B cell (primary cell): ENCODE measurements around the gene TMEM52B. TPM values are rescaled to one million over a fixed set of nuclear protein-coding genes. Genes with fewer than 3 reads are reported as not detected.

Experiments
- ATAC-seq: fragments of 200-7000 bp; cut with Tn5 transposase; one replicate; pipeline ENCODE4 v1.10.0; 2021; ENCODE audit warnings: low read depth, mild to moderate bottlenecking, moderate number of reproducible peaks, moderate library complexity
- CTCF ChIA-PET: fragments of 350-600 bp; sonication (Branson Sonifier 250); formaldehyde crosslinking; loops from one replicate; lab custom pipeline; 2021; ENCODE audit warnings: antibody characterized with exemption, inconsistent platforms; lab: Charles Lee
- POLR2A ChIA-PET: fragments of 350-600 bp; sonication (Branson Sonifier 250); formaldehyde crosslinking; loops from one replicate; lab custom pipeline; 2021; ENCODE audit warnings: antibody characterized with exemption; lab: Charles Lee
- DNase-seq: peaks from one replicate; pipeline ENCODE4 v3.0.0; 2013
- H2AFZ ChIP-seq: 2 replicates; pipeline ENCODE4 v1.6.1; 2012; ENCODE audit warnings: mild to moderate bottlenecking, low read depth, low read length; ENCODE audit not compliant: insufficient read depth, poor library complexity, severe bottlenecking
- H3K27ac ChIP-seq, 2 donors: 1 replicate in 1 of 2; 2 replicates in 1 of 2; pipeline ENCODE4 v1.5.1; 2012 to 2013; ENCODE audit warnings: low read length in 2 of 2, mild to moderate bottlenecking in 2 of 2, moderate library complexity in 1 of 2
- H3K27me3 ChIP-seq, 4 experiments: fragments of 200-600 bp in 1 of 4; sonication (generic) in 1 of 4; replicated peaks in 1 of 4; 1 replicate in 2 of 4; 2 replicates in 2 of 4; pipeline versions ENCODE4 v1.6.1 to v1.7.0; 2013 to 2016; ENCODE audit warnings: low read length in 3 of 4, mild to moderate bottlenecking in 2 of 4, mixed read lengths in 1 of 4, moderate library complexity in 1 of 4; ENCODE audit not compliant: insufficient read depth in 4 of 4, control insufficient read depth in 3 of 4; ENCODE audit errors: control extremely low read depth in 1 of 4
- H3K36me3 ChIP-seq, 2 experiments: replicated peaks in 1 of 2; 1 replicate in 1 of 2; 2 replicates in 1 of 2; pipeline versions ENCODE4 v1.6.1 to v1.7.1; 2013; ENCODE audit warnings: low read length in 1 of 2; ENCODE audit not compliant: insufficient read depth in 2 of 2, control insufficient read depth in 1 of 2; ENCODE audit errors: control extremely low read depth in 1 of 2, extremely low read depth in 1 of 2
- H3K4me1 ChIP-seq, 2 donors: fragments of 200-600 bp in 1 of 2; sonication (generic) in 1 of 2; 1 replicate in 1 of 2; 2 replicates in 1 of 2; pipeline versions ENCODE4 v1.5.1 to v1.6.1; 2013 to 2017; ENCODE audit warnings: low read length in 2 of 2; ENCODE audit not compliant: control insufficient read depth in 2 of 2, insufficient read depth in 2 of 2
- H3K4me2 ChIP-seq: replicated peaks from 2 replicates; pipeline ENCODE3; 2012; ENCODE audit warnings: mild to moderate bottlenecking, low read depth, low read length; ENCODE audit not compliant: poor library complexity, severe bottlenecking
- H3K4me3 ChIP-seq, 5 experiments: fragments of 200-600 bp in 1 of 5; sonication (generic) in 1 of 5; 1 replicate in 3 of 5; 2 replicates in 2 of 5; pipeline versions ENCODE4 v1.5.1 to v1.7.0; 2011 to 2016; ENCODE audit warnings: low read length in 4 of 5, mild to moderate bottlenecking in 4 of 5, low read depth in 2 of 5, control low read depth in 1 of 5, moderate library complexity in 1 of 5; ENCODE audit not compliant: insufficient read depth in 1 of 5; ENCODE audit errors: control extremely low read depth in 1 of 5, extremely low read depth in 1 of 5
- H3K79me2 ChIP-seq: fragments of 200-600 bp; sonication (generic); one replicate; pipeline ENCODE4 v1.6.0; 2016; ENCODE audit warnings: low read length; ENCODE audit not compliant: control insufficient read depth, insufficient read depth
- H3K9ac ChIP-seq: fragments of 200-600 bp; sonication (generic); 2 replicates; pipeline ENCODE4 v1.6.1; 2017; ENCODE audit warnings: mild to moderate bottlenecking, low read length, moderate library complexity
- H3K9me3 ChIP-seq, 3 donors: one replicate each; pipeline versions ENCODE4 v1.6.1 to v1.7.1; 2013; ENCODE audit warnings: low read length in 2 of 3; ENCODE audit not compliant: control insufficient read depth in 2 of 3, insufficient read depth in 1 of 3; ENCODE audit errors: control extremely low read depth in 1 of 3
- H4K20me1 ChIP-seq: 2 replicates; pipeline ENCODE4 v1.6.0; 2012; ENCODE audit warnings: mild to moderate bottlenecking, low read length; ENCODE audit not compliant: insufficient read depth, control insufficient read depth, poor library complexity, severe bottlenecking
- H3K27ac Mint-ChIP-seq: one replicate; pipeline ENCODE4 v1.8.0; 2021; ENCODE audit warnings: mixed read lengths
- H3K27me3 Mint-ChIP-seq: one replicate; pipeline ENCODE4 v1.8.0; 2021; ENCODE audit warnings: mixed read lengths
- H3K4me1 Mint-ChIP-seq: one replicate; pipeline ENCODE4 v1.8.0; 2021; ENCODE audit warnings: mixed read lengths
- H3K4me3 Mint-ChIP-seq: one replicate; pipeline ENCODE4 v1.8.0; 2021; ENCODE audit warnings: mixed read lengths
- H3K9me3 Mint-ChIP-seq: one replicate; pipeline ENCODE4 v1.8.0; 2022; ENCODE audit warnings: mixed read lengths; ENCODE audit not compliant: insufficient read depth
- CTCF ChIP-seq: fragments of 200-600 bp; IDR thresholded peaks from one replicate; pipeline ENCODE4 v1.8.0; 2022; ENCODE audit warnings: antibody characterized with exemption, mild to moderate bottlenecking
- EZH2 ChIP-seq: IDR thresholded peaks from 2 replicates; pipeline ENCODE4 v1.6.1; 2012; ENCODE audit warnings: borderline replicate concordance, low read depth, mild to moderate bottlenecking, moderate library complexity, low read length; ENCODE audit not compliant: insufficient read depth, poor library complexity, severe bottlenecking
- WGBS: methylation state at CpG from one replicate; pipeline ENCODE4 v1.1.5; 2013; ENCODE audit warnings: missing lambda C conversion rate; ENCODE audit not compliant: insufficient coverage; 5-methylcytosine and 5-hydroxymethylcytosine counted together
- intact Hi-C: fragments of 100-400 bp; cut with micrococcal nuclease; formaldehyde crosslinking; loops from one replicate; pipeline ENCODE4 v1.10.0; 2022
- polyA plus RNA-seq: library from polyadenylated mRNA; depleted of rRNA; stranded (reverse); fragments of >200 nt; gene quantifications from 2 replicates; pipeline ENCODE4 v1.2.3, GENCODE V29; 2012
- total RNA-seq, 2 donors: library from RNA; stranded (reverse); fragments of 120-200 nt in 1 of 2; gene quantifications; 1 replicate in 1 of 2; 2 replicates in 1 of 2; pipeline versions ENCODE4 v1.2.3 to v1.2.4, GENCODE V29; 2013 to 2022

Gene TMEM52B
- total and polyA plus RNA-seq, 2 donors (not counting 1 experiment from before 2014, with no cell fraction given): 0.03 TPM; not detected in 1

GRCh38 chr12:10211940-10212738, 33.3 kb downstream of the TMEM52B start:
- H3K27ac Mint-ChIP-seq: peak overlapping the region; percentile 86
- ATAC-seq (peak; percentile 55), DNase-seq (peak; percentile 69)
- H3K9me3 Mint-ChIP-seq: no peaks in the 10 kb centered on the region
- ChIA-PET CTCF (interaction anchor here (1.1 kb wide), 2 partner anchors 23 kb away, joined by 3 to 4 read pairs; no protein-coding TSS in a partner anchor), POLR2A (no interaction called here)
- no peaks in the 10 kb centered on the region for H3K36me3 ChIP-seq
- peak overlapping the region; percentile 95 for H3K4me3 Mint-ChIP-seq
- H3K4me1 Mint-ChIP-seq: peaks cover 19% of the 10 kb centered on the region
- no peaks in the 10 kb centered on the region for H3K79me2 ChIP-seq
- H3K9ac ChIP-seq: peak overlapping the region; percentile 76
- peak overlapping the region; percentile 66 to 83 (median 75) for H3K4me3 ChIP-seq
- H3K27ac ChIP-seq: no peak overlapping the region
- peaks cover 0 to 36% (median 20%) of the 10 kb centered on the region in 4 experiments for H3K27me3 ChIP-seq
- H3K27me3 Mint-ChIP-seq: peaks cover 30% of the 10 kb centered on the region
- H3K9me3 ChIP-seq: peaks cover 0 to 3% (median 0%) of the 10 kb centered on the region in 3 donors
- H3K4me2 ChIP-seq: peak overlapping the region; percentile 88
- 41% methylated on average over 33 of the region's 40 CpGs for WGBS
- H4K20me1 ChIP-seq: no peaks in the 10 kb centered on the region
- H2AFZ ChIP-seq: peak overlapping the region; percentile 80
- H3K4me1 ChIP-seq: peaks cover 13 to 18% of the 10 kb centered on the region in 2 donors
- TF ChIP-seq EZH2 (no peak), CTCF (no peak)
- intact Hi-C loops: loop anchor here (1.0 to 10.0 kb wide), 3 partner anchors 153 to 963 kb away; partner anchors contain the start of genes MAGOHB and SMIM10L1

GRCh38 chr12:10212739-10213131, 33.9 kb downstream of the TMEM52B start, which contains the start of gene GABARAPL1:
Gene GABARAPL1 (plus strand): TSS chr12:10212877. CDS start chr12:10213130, 253 bp downstream.
- H3K9me3 ChIP-seq: peaks cover 0 to 3% (median 0%) of the 10 kb centered on the region in 3 donors
- intact Hi-C loops: loop anchor here (1.0 to 10.0 kb wide), 3 partner anchors 152 to 962 kb away; partner anchors contain the start of genes MAGOHB and SMIM10L1
- peak within 1 kb of the TSS; percentile 88 for H3K4me2 ChIP-seq
- H3K4me3 Mint-ChIP-seq: peak within 1 kb of the TSS; percentile 95
- ATAC-seq (peak; percentile 80), DNase-seq (peak; percentile 86)
- peaks cover 0 to 36% (median 20%) of the 10 kb centered on the region in 4 experiments for H3K27me3 ChIP-seq
- peak within 1 kb of the TSS; percentile 86 for H3K27ac Mint-ChIP-seq
- POLR2A ChIA-PET: no interaction called here
- TF ChIP-seq CTCF: no peak
- TF ChIP-seq EZH2: no peak
- CTCF ChIA-PET: interaction anchor here (1.1 kb wide), 2 partner anchors 23 kb away, joined by 3 to 4 read pairs; no protein-coding TSS in a partner anchor
- no peaks in the 10 kb centered on the region for H3K79me2 ChIP-seq
- peak within 1 kb of the TSS; percentile 80 for H2AFZ ChIP-seq
- peaks cover 13 to 18% of the 10 kb centered on the region in 2 donors for H3K4me1 ChIP-seq
- H3K4me1 Mint-ChIP-seq: peaks cover 19% of the 10 kb centered on the region
- H3K9me3 Mint-ChIP-seq: no peaks in the 10 kb centered on the region
- H4K20me1 ChIP-seq: no peaks in the 10 kb centered on the region
- H3K36me3 ChIP-seq: no peaks in the 10 kb centered on the region
- H3K27ac ChIP-seq: peak within 1 kb of the TSS; percentile 25 to 28
- peak within 1 kb of the TSS; percentile 66 to 84 (median 82) for H3K4me3 ChIP-seq
- 0% methylated on average over 35 of the region's 35 CpGs for WGBS
- H3K9ac ChIP-seq: peak within 1 kb of the TSS; percentile 76
- H3K27me3 Mint-ChIP-seq: peaks cover 29% of the 10 kb centered on the region
